Measurements from ENCODE around the gene PPP1R12A.

DNA sequence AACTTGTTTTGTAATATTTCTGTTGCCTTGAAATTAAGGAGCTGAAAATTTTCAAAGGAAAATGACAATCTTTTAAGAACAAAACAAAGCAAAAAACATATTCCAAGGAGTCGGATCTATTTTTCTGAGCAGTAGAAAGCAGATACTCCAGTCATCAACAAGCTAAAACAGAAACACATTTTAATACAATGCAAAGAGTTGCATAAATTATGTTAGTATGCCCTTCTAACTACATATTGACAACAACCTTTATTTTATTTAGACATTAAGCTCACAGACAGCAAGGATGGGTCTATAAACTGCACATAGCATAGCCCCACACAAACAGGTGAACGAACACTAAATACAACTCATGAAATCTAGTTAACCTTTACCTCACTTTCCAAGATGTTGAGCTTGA is 106.0 kb downstream of the PPP1R12A start:
- no peak for TF ChIP-seq CTCF (IDR thresholded peaks at IDR 0.05; ENCODE audit: insufficient read depth, low read length)
- no peak for TF ChIP-seq POLR2AphosphoS5 (IDR thresholded peaks at IDR 0.05; ENCODE audit: low read depth)
- no peak for TF ChIP-seq GABPA (IDR thresholded peaks at IDR 0.05; ENCODE audit: low read depth)

Measured in HL-60 (cell line).